ENCODE measurements around the gene GIMAP8.
"Not testable (repeated sequence)": the region's sequence is repeated elsewhere in the genome, so short reads cannot be mapped to it uniquely, and the experiment has no call there.

GIMAP8 gene

GRCh38 chr7:150516956-150517745, 66.7 kb downstream of the GIMAP8 start:
- no peak overlapping the region for H3K9ac ChIP-seq (ENCODE audit: low read length)
- peaks cover 2% of the 10 kb centered on the region; the same call in 1 of the 2 replicates for H3K9me2 ChIP-seq (ENCODE audit: low read depth, low read length)
- H3K27ac ChIP-seq (ENCODE audit: low read depth, low read length, poor library complexity, severe bottlenecking), result no peak overlapping the region
- H3F3A ChIP-seq (ENCODE audit: insufficient read depth, low read length), result no peaks in the 10 kb centered on the region
- no peak for TF ChIP-seq EZH2 (IDR thresholded peaks at IDR 0.05; ENCODE audit: borderline replicate concordance, low read length)
- no peak for TF ChIP-seq CTCF (IDR thresholded peaks at IDR 0.05; ENCODE audit: low read length)
- H3K4me2 ChIP-seq (ENCODE audit: low read length), result no peak overlapping the region
- H3K79me2 ChIP-seq (ENCODE audit: insufficient read depth, low read length), result no peaks in the 10 kb centered on the region
- H3K4me3 ChIP-seq (ENCODE audit: low read depth, low read length, poor library complexity, severe bottlenecking), result no peak overlapping the region
- no peaks in the 10 kb centered on the region; the same call in 1 of the 2 replicates for H3K27me3 ChIP-seq (ENCODE audit: insufficient read depth, low read length)
- H3K4me1 ChIP-seq (ENCODE audit: insufficient read depth, low read length, severe bottlenecking), result no peaks in the 10 kb centered on the region
- no peaks in the 10 kb centered on the region for H4K20me1 ChIP-seq (ENCODE audit: insufficient read depth, low read length)
- no peaks in the 10 kb centered on the region for H3K36me3 ChIP-seq (ENCODE audit: insufficient read depth, low read length)
- H3K9me3 ChIP-seq (ENCODE audit: low read length), result no peaks in the 10 kb centered on the region
- no peak overlapping the region for H2AFZ ChIP-seq (ENCODE audit: low read length)

DNA sequence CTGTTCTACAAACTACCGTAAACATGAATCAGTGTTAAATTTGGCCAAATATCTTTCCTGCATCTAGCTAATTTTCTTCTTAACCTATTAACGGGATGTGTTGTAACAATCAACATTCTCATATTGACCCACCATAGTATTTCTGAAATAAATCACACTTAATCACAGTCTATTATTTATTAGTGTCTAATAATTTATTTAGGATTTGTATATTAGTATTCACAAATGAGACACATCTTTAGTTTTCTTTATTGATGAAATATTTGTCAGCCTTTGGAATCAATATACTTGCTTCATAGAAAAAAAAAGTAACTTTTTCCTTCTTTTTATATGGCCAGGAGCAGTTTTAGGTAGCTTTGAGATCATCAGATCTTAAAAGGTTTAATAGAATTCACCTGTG, 68.9 kb downstream of the GIMAP8 start:
- Histone ChIP-seq H2AFZ (ENCODE audit: low read length) (no peak overlapping the region), H3K4me1 (ENCODE audit: insufficient read depth, low read length, severe bottlenecking) (no peaks in the 10 kb centered on the region), H3K4me2 (ENCODE audit: low read length) (no peak overlapping the region), H3K79me2 (ENCODE audit: insufficient read depth, low read length) (no peaks in the 10 kb centered on the region), H3K9me2 (ENCODE audit: low read depth, low read length) (peaks cover 2% of the 10 kb centered on the region; the same call in 1 of the 2 replicates), H3K9me3 (ENCODE audit: low read length) (no peaks in the 10 kb centered on the region), H3K4me3 (ENCODE audit: low read depth, low read length, poor library complexity, severe bottlenecking) (no peak overlapping the region), H3K9ac (ENCODE audit: low read length) (no peak overlapping the region), H3K27me3 (ENCODE audit: insufficient read depth, low read length) (no peaks in the 10 kb centered on the region; the same call in 1 of the 2 replicates), H3K27ac (ENCODE audit: low read depth, low read length, poor library complexity, severe bottlenecking) (no peak overlapping the region), H3K36me3 (ENCODE audit: insufficient read depth, low read length) (no peaks in the 10 kb centered on the region), H3F3A (ENCODE audit: insufficient read depth, low read length) (no peaks in the 10 kb centered on the region), H4K20me1 (ENCODE audit: insufficient read depth, low read length) (no peaks in the 10 kb centered on the region)
- no peak for TF ChIP-seq CTCF (IDR thresholded peaks at IDR 0.05; ENCODE audit: low read length)
- no peak for TF ChIP-seq EZH2 (IDR thresholded peaks at IDR 0.05; ENCODE audit: borderline replicate concordance, low read length)

DNA sequence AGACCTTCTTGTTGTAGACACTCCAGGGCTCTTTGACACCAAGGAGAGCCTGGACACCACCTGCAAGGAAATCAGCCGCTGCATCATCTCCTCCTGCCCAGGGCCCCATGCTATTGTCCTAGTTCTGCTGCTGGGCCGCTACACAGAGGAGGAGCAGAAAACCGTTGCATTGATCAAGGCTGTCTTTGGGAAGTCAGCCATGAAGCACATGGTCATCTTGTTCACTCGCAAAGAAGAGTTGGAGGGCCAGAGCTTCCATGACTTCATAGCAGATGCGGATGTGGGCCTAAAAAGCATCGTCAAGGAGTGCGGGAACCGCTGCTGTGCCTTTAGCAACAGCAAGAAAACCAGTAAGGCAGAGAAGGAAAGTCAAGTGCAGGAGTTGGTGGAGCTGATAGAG, 69.7 kb downstream of the GIMAP8 start:
- TF ChIP-seq CTCF (IDR thresholded peaks at IDR 0.05; ENCODE audit: low read length) (no peak), EZH2 (IDR thresholded peaks at IDR 0.05; ENCODE audit: borderline replicate concordance, low read length) (no peak)
- no peak overlapping the region for H3K4me3 ChIP-seq (ENCODE audit: low read depth, low read length, poor library complexity, severe bottlenecking)
- no peaks in the 10 kb centered on the region; the same call in 1 of the 2 replicates for H3K27me3 ChIP-seq (ENCODE audit: insufficient read depth, low read length)
- no peaks in the 10 kb centered on the region for H3F3A ChIP-seq (ENCODE audit: insufficient read depth, low read length)
- H3K9me2 ChIP-seq (ENCODE audit: low read depth, low read length), result peaks cover 2% of the 10 kb centered on the region; the same call in 1 of the 2 replicates
- no peaks in the 10 kb centered on the region for H3K4me1 ChIP-seq (ENCODE audit: insufficient read depth, low read length, severe bottlenecking)
- H2AFZ ChIP-seq (ENCODE audit: low read length), result no peak overlapping the region; the same call in 1 of the 2 replicates
- no peaks in the 10 kb centered on the region for H4K20me1 ChIP-seq (ENCODE audit: insufficient read depth, low read length)
- no peak overlapping the region for H3K9ac ChIP-seq (ENCODE audit: low read length)
- no peaks in the 10 kb centered on the region for H3K79me2 ChIP-seq (ENCODE audit: insufficient read depth, low read length)
- no peaks in the 10 kb centered on the region for H3K36me3 ChIP-seq (ENCODE audit: insufficient read depth, low read length)
- H3K27ac ChIP-seq (ENCODE audit: low read depth, low read length, poor library complexity, severe bottlenecking), result no peak overlapping the region
- H3K4me2 ChIP-seq (ENCODE audit: low read length), result no peak overlapping the region
- H3K9me3 ChIP-seq (ENCODE audit: low read length), result no peaks in the 10 kb centered on the region

DNA sequence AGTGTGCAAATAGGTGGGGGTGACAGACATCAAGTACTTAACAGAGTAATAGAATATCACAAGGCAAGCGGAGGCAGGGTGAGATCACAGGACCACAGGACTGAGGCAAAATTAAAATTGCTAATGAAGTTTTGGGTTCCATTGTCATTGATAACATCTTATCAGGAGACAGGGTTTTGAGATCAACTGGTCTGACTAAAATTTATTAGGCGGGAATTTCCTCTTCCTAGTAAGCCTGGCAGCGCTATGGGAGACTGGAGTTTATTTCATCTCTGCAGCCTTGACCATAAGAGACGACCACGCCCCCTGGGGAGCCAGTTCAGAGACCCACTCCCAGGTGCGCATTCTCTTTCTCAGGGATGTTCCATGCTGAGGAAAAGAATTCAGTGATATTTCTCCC, 72.5 kb downstream of the GIMAP8 start:
- H3K9ac ChIP-seq (ENCODE audit: low read length); H3K79me2 ChIP-seq (ENCODE audit: insufficient read depth, low read length); H4K20me1 ChIP-seq (ENCODE audit: insufficient read depth, low read length); H3K36me3 ChIP-seq (ENCODE audit: insufficient read depth, low read length); H3K4me3 ChIP-seq (ENCODE audit: low read depth, low read length, poor library complexity, severe bottlenecking); H3K27me3 ChIP-seq (ENCODE audit: insufficient read depth, low read length); H3K9me3 ChIP-seq (ENCODE audit: low read length); H3K9me2 ChIP-seq (ENCODE audit: low read depth, low read length); H3K27ac ChIP-seq (ENCODE audit: low read depth, low read length, poor library complexity, severe bottlenecking); H3K4me2 ChIP-seq (ENCODE audit: low read length); H3K4me1 ChIP-seq (ENCODE audit: insufficient read depth, low read length, severe bottlenecking); H3F3A ChIP-seq (ENCODE audit: insufficient read depth, low read length); H2AFZ ChIP-seq (ENCODE audit: low read length): not testable (repeated sequence)

All from OCI-LY1 (cell line).